Erythroblast (primary cell): ENCODE measurements around the gene R3HDM2.

Experiments used
- GATA1 ChIP-seq: IDR thresholded peaks from 2 replicates; pipeline ENCODE4 v1.6.1; 2011; ENCODE audit warnings: low read depth, mild to moderate bottlenecking, control low read depth, low read length, moderate library complexity
- POLR2A ChIP-seq: IDR thresholded peaks from 2 replicates; pipeline ENCODE4 v1.6.1; 2011; ENCODE audit warnings: mild to moderate bottlenecking, low read length

- no peak for TF ChIP-seq POLR2A
- no peak for TF ChIP-seq GATA1
These were observed 217.0 kb downstream of the R3HDM2 start for GRCh38 chr12:57213763-57214397.
